OCI-LY3 (cell line): ENCODE data around the gene MINK1.

ENCODE experiments used
- H2AFZ ChIP-seq: fragments of 200-600, 300-600 bp; shearing (Covaris generic); 2 replicates; pipeline ENCODE4 v1.6.0; 2014; ENCODE audit warnings: antibody characterized with exemption, low read depth, low read length
- H3K27ac ChIP-seq: fragments of 200-600, 300-600 bp; sonication (generic); 2 replicates; pipeline ENCODE4 v1.5.1; 2014; ENCODE audit warnings: mild to moderate bottlenecking, low read length, moderate library complexity, mixed read lengths
- H3K27me3 ChIP-seq: fragments of 200-600, 300-600 bp; sonication (generic); 2 replicates; pipeline ENCODE4 v1.6.1; 2014; ENCODE audit warnings: low read depth, low read length, mixed read lengths
- H3K36me3 ChIP-seq: fragments of 200-600, 300-600 bp; sonication (generic); replicated peaks from 2 replicates; pipeline ENCODE3; 2014; ENCODE audit warnings: low read depth, low read length, mixed read lengths
- H3K4me1 ChIP-seq: fragments of 300-600, 200-600 bp; sonication (generic); 2 replicates; pipeline ENCODE4 v1.6.1; 2014; ENCODE audit warnings: low read length, mixed read lengths
- H3K4me2 ChIP-seq: fragments of 200-600, 300-600 bp; sonication (generic); 2 replicates; pipeline ENCODE4 v1.6.1; 2014; ENCODE audit warnings: low read length, mixed read lengths
- H3K4me3 ChIP-seq: fragments of 300-600, 200-600 bp; sonication (generic); 2 replicates; pipeline ENCODE4 v1.5.1; 2014; ENCODE audit warnings: antibody characterized with exemption, mild to moderate bottlenecking, low read length, moderate library complexity
- H3K79me2 ChIP-seq: fragments of 300-600, 200-600 bp; shearing (Covaris generic); 2 replicates; pipeline ENCODE4 v1.6.1; 2014; ENCODE audit warnings: mild to moderate bottlenecking, low read length, mixed read lengths
- H3K9ac ChIP-seq: fragments of 300-600, 200-600 bp; shearing (Covaris generic); 2 replicates; pipeline ENCODE4 v1.6.0; 2014; ENCODE audit warnings: mild to moderate bottlenecking, low read length, moderate library complexity
- H3K9me3 ChIP-seq: fragments of 200-600, 300-600 bp; shearing (Covaris generic); 2 replicates; pipeline ENCODE4 v1.6.1; 2014; ENCODE audit warnings: low read length, mixed read lengths; ENCODE audit not compliant: insufficient read depth
- H4K20me1 ChIP-seq: fragments of 200-600, 300-600 bp; sonication (generic); 2 replicates; pipeline ENCODE4 v1.6.1; 2016; ENCODE audit warnings: low read length, mixed read lengths; ENCODE audit not compliant: insufficient read depth
- EZH2phosphoT487 ChIP-seq: fragments of 200-600 bp; shearing (Covaris generic); IDR thresholded peaks from 2 replicates; pipeline ENCODE4 v1.6.1; 2018; ENCODE audit warnings: antibody characterized with exemption, mixed run types, low read depth
- TF ChIP-seq, protein P1 (sequence below): fragments of 200-600, 300-600 bp; sonication (generic); IDR thresholded peaks from 2 replicates; pipeline ENCODE4 v1.5.1; 2014; ENCODE audit warnings: antibody characterized with exemption, low read length, low read depth

MINK1 gene

GRCh38 chr17:4788159-4788806 is 44.9 kb upstream of the MINK1 start:
- Histone ChIP-seq H3K9me3 (no peaks in the 10 kb centered on the region), H3K4me3 (no peak overlapping the region), H3K9ac (no peak overlapping the region), H2AFZ (no peak overlapping the region), H3K79me2 (no peaks in the 10 kb centered on the region), H4K20me1 (no peaks in the 10 kb centered on the region), H3K27ac (no peak overlapping the region), H3K36me3 (no peaks in the 10 kb centered on the region), H3K4me2 (no peak overlapping the region), H3K27me3 (no peaks in the 10 kb centered on the region; the same call in 1 of the 2 replicates), H3K4me1 (peaks cover 3% of the 10 kb centered on the region; the same call in 1 of the 2 replicates)
- TF ChIP-seq EZH2phosphoT487, result no peak
- TF ChIP-seq, protein P1, sequence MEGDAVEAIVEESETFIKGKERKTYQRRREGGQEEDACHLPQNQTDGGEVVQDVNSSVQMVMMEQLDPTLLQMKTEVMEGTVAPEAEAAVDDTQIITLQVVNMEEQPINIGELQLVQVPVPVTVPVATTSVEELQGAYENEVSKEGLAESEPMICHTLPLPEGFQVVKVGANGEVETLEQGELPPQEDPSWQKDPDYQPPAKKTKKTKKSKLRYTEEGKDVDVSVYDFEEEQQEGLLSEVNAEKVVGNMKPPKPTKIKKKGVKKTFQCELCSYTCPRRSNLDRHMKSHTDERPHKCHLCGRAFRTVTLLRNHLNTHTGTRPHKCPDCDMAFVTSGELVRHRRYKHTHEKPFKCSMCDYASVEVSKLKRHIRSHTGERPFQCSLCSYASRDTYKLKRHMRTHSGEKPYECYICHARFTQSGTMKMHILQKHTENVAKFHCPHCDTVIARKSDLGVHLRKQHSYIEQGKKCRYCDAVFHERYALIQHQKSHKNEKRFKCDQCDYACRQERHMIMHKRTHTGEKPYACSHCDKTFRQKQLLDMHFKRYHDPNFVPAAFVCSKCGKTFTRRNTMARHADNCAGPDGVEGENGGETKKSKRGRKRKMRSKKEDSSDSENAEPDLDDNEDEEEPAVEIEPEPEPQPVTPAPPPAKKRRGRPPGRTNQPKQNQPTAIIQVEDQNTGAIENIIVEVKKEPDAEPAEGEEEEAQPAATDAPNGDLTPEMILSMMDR, result no peak

DNA sequence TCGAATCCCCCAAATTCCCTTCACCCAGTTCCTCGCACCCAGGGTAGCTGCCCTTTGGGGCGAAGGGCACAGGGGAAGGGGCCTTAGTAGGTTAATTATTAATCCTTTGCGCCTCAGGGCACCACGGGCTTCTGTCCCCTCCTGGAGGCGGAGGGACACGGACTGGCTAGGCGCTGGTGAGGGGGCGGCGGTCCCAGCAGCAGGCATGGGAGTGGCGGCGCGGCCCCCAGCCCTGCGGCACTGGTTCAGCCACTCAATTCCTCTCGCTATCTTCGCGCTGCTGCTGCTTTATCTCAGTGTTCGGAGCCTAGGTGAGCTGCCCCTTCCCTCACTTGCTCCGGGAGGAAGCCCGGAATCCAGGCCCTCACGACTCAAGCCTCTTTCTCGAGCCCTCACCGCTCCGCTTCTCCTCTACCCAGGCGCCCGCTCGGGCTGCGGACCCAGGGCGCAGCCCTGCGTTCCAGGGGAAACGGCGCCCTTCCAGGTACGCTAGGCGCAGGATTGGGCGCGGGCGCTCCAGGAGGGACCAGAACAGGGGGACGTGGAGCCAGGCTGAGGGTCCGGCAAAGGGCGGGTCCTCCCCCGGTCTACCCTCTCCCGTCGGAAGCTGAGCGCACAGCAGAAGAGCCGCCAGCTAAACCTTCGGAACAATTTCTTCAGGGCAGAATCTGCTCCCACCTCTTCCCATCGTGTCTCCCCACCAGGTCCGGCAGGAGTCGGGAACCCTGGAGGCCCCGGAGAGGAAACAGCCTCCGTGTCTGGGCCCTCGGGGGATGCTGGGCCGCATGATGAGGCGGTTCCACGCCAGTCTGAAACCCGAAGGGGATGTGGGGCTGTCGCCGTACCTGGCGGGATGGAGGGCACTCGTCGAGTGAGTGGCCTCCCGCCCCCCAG is 44.1 kb upstream of the MINK1 start, which contains the start of gene GLTPD2:
TSS of gene GLTPD2 (plus strand) at position 158 of the 894 bp plus-strand sequence. CDS start at position 206, 48 bp downstream.
- Histone ChIP-seq H3K9ac (peak within 1 kb of the TSS; percentile 68), H3K9me3 (no peaks in the 10 kb centered on the region), H2AFZ (peak within 1 kb of the TSS; percentile 43; the same call in 1 of the 2 replicates), H3K4me2 (peak within 1 kb of the TSS; percentile 71), H4K20me1 (no peaks in the 10 kb centered on the region), H3K27me3 (no peaks in the 10 kb centered on the region; the same call in 1 of the 2 replicates), H3K36me3 (no peaks in the 10 kb centered on the region), H3K79me2 (no peaks in the 10 kb centered on the region), H3K4me3 (peak within 1 kb of the TSS; percentile 85), H3K27ac (no peak within 1 kb of the TSS), H3K4me1 (peaks cover 3% of the 10 kb centered on the region; the same call in 1 of the 2 replicates)
- TF ChIP-seq EZH2phosphoT487, result no peak
- TF ChIP-seq, protein P1, result no peak

- H3K4me1 ChIP-seq, result peaks cover 3% of the 10 kb centered on the region; the same call in 1 of the 2 replicates
- peak overlapping the region; percentile 85 for H3K4me3 ChIP-seq
- H3K36me3 ChIP-seq, result no peaks in the 10 kb centered on the region
- H3K4me2 ChIP-seq, result peak overlapping the region; percentile 71
- H3K27me3 ChIP-seq, result no peaks in the 10 kb centered on the region; the same call in 1 of the 2 replicates
- H4K20me1 ChIP-seq, result no peaks in the 10 kb centered on the region
- no peaks in the 10 kb centered on the region for H3K79me2 ChIP-seq
- H3K27ac ChIP-seq, result no peak overlapping the region
- H2AFZ ChIP-seq, result peak overlapping the region; percentile 43; the same call in 1 of the 2 replicates
- H3K9me3 ChIP-seq, result no peaks in the 10 kb centered on the region
- H3K9ac ChIP-seq, result peak overlapping the region; percentile 68
- TF ChIP-seq EZH2phosphoT487, result no peak
- TF ChIP-seq, protein P1, result no peak
These were observed 43.5 kb upstream of the MINK1 start for GRCh38 chr17:4789701-4789950.
